ENCODE results near the gene ZFYVE21. TPM values are rescaled to one million over a fixed set of nuclear protein-coding genes. Genes with fewer than 3 reads are reported as not detected.
A peak's percentile ranks its signal among the peaks of the same experiment; 100 is the strongest.

ZFYVE21 gene
- total RNA-seq, 4 donors from 2014 or later: 151 to 308 (median 224) TPM

DNA sequence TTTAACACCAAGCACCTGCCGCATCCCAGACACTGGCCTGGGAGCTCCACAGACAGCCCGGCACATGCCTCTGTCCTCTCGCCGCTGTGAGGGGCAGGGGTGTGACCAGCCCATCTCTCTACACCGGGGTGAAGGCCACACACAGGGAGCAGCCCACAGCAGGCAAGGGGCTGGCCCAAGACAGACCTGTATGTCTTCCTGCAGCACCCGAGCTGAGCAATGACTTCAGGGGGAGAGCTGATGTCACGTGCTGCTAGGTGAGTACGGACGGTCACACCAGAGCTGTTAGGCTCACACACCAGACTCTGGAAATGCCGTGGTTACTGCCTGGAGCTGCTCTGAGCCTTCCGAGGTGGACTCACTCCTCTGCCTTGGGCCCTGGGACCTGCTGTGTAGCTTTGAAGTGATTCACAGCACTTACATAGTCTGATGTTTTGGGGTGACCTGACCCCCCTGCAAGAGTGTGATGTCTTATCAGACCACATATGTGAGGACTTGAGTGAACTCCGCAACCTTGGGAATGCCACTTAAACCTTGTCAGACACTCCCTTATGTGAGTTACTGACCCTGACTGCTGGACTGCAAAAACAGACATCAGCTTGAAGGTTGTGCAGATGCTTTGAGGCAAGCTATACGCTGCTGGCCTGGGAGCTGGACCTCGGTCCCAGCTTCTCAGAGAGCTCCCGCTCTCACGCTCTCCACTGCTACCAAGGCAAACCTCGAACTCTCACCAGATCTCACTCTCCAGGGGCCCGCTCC, 2.1 kb upstream of the ZFYVE21 start:
- H3K4me3 ChIP-seq: no peak overlapping the region
- peaks cover 0 to 17% (median 0%) of the 10 kb centered on the region in 3 donors for H3K36me3 ChIP-seq
- no peak for DNase-seq (ENCODE audit: low spot score in 2 of 2)
- H3K4me1 ChIP-seq: peaks cover 0 to 64% (median 24%) of the 10 kb centered on the region in 4 donors
- 82 to 90% methylated on average over 16 to 18 of the region's 18 CpGs for WGBS, 2 donors
- H3K9me3 ChIP-seq: no peaks in the 10 kb centered on the region
- H3K27me3 ChIP-seq: no peaks in the 10 kb centered on the region
- H3K27ac ChIP-seq: no peak overlapping the region
- TF ChIP-seq POLR2A (IDR thresholded peaks at IDR 0.05) (no peak), EP300 (IDR thresholded peaks at IDR 0.05) (no peak), CTCF (IDR thresholded peaks at IDR 0.05) (no peak)

DNA sequence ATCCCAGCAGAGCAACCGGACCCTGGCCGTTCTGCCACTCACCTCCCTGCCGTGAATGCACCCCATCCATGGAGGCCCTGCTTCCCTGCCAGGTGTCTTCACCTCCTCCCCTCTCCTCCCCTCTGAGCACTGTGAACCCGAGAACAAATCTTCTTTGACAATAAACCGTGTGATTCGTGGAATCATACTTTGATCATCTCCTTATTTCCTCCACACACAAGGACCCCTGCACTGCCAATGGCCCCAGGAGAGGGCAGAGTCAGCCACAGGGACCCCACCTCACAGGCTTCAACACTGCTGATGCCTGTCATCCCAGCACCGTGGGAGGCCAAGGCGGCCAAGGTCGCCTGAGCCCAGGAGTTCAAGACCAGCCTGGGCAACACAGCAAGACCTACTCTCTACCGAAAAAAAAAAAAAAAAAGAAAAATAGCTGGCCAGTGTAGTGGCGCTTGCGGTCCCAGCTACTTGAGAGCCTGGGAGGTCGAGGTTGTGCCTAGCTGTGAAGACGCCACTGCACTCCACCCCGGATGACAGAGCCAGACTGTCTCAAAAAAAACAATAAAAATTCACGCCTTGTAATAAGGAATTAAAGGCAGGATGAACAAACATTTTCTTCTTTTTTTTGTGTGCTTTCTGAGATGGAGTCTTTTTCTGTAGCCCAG, 1.4 kb upstream of the ZFYVE21 start:
- DNase-seq (ENCODE audit: low spot score in 2 of 2): no peak
- TF ChIP-seq EP300 (IDR thresholded peaks at IDR 0.05) (no peak), POLR2A (IDR thresholded peaks at IDR 0.05) (no peak), CTCF (IDR thresholded peaks at IDR 0.05) (no peak)
- peaks cover 0 to 71% (median 27%) of the 10 kb centered on the region in 4 donors for H3K4me1 ChIP-seq
- 69 to 73% methylated on average over 16 of the region's 16 CpGs for WGBS, 2 donors
- H3K36me3 ChIP-seq: peaks cover 0 to 10% (median 0%) of the 10 kb centered on the region in 3 donors
- H3K27me3 ChIP-seq: no peaks in the 10 kb centered on the region
- no peaks in the 10 kb centered on the region for H3K9me3 ChIP-seq
- H3K4me3 ChIP-seq: peak overlapping the region in 2 of 4 donors; percentile 62 to 97
- H3K27ac ChIP-seq: no peak overlapping the region

DNA sequence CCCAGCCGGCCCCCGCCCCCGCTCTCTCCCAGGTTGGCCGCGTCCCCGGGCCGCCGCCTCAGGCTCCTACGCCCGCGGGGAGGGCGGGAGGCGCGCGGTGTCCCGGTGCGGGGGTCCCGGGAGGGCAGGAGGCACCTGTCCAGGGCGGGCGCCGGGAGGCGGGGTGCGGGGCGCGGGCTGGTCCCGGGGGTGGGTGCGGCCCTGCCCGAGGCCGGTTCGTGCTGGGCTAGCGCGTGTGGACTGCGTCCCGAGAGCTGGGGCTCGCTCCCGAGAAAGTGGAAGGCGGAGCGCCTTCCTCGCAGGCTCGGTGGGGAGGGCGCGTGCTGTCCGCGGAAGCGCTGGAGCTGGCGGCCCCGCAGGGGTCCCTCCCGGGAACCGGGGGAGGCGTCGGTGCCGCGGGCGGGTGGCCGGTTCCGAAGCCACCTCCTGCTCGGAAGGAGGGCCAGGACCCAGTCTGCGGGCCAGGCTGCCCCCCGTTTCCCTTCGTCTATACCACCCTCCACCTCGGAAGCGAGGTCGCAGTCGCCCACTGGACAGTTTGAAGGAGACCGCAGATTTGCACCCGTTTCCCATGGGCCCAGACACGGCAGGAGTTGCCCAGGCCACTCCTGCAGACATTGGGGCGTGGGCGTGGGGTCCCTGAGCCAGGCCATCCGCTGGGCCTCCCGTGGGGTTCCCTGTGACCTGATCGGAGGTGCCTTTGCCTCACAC, 636 bp downstream of the ZFYVE21 start:
- H3K27ac ChIP-seq: peak overlapping the region; percentile 59 to 95 (median 82)
- no peaks in the 10 kb centered on the region for H3K36me3 ChIP-seq
- 2 to 3% methylated on average over 4 to 36 of the region's 72 CpGs for WGBS, 2 donors
- no peak for DNase-seq (ENCODE audit: low spot score in 2 of 2)
- H3K4me3 ChIP-seq: peak overlapping the region; percentile 56 to 97 (median 74)
- TF ChIP-seq CTCF (IDR thresholded peaks at IDR 0.05) (no peak), POLR2A (IDR thresholded peaks at IDR 0.05) (no peak), EP300 (IDR thresholded peaks at IDR 0.05) (peak in 1 of 2 donors; percentile 6)
- H3K9me3 ChIP-seq: no peaks in the 10 kb centered on the region
- no peaks in the 10 kb centered on the region for H3K27me3 ChIP-seq
- H3K4me1 ChIP-seq: peaks cover 0 to 84% (median 27%) of the 10 kb centered on the region in 4 donors

- DNase-seq (ENCODE audit: low spot score in 2 of 2): no peak
- WGBS, 2 donors: 59 to 65% methylated on average over 17 of the region's 17 CpGs
- Histone ChIP-seq H3K36me3 (no peaks in the 10 kb centered on the region), H3K27ac (peak overlapping the region; percentile 59 to 95 (median 82)), H3K9me3 (no peaks in the 10 kb centered on the region), H3K4me3 (peak overlapping the region; percentile 56 to 97 (median 74)), H3K27me3 (no peaks in the 10 kb centered on the region), H3K4me1 (peaks cover 0 to 84% (median 27%) of the 10 kb centered on the region in 4 donors)
- TF ChIP-seq POLR2A (IDR thresholded peaks at IDR 0.05) (no peak), EP300 (IDR thresholded peaks at IDR 0.05) (no peak), CTCF (IDR thresholded peaks at IDR 0.05) (no peak)
Observed at GRCh38 chr14:103716899-103717411, 1.3 kb downstream of the ZFYVE21 start.
